ENCODE data around the gene STMN1.
"Not testable (repeated sequence)": the region's sequence is repeated elsewhere in the genome, so short reads cannot be mapped to it uniquely, and the experiment has no call there.

The STMN1 gene

GRCh38 chr1:25945761-25946160, 39.5 kb upstream of the STMN1 start:
- ChIA-PET CTCF (interaction anchor here (3.0 kb wide), 1 partner anchor 51 kb away, joined by 12 read pairs; no protein-coding TSS in a partner anchor), POLR2A (no interaction called here)
- TF ChIP-seq, protein P1, sequence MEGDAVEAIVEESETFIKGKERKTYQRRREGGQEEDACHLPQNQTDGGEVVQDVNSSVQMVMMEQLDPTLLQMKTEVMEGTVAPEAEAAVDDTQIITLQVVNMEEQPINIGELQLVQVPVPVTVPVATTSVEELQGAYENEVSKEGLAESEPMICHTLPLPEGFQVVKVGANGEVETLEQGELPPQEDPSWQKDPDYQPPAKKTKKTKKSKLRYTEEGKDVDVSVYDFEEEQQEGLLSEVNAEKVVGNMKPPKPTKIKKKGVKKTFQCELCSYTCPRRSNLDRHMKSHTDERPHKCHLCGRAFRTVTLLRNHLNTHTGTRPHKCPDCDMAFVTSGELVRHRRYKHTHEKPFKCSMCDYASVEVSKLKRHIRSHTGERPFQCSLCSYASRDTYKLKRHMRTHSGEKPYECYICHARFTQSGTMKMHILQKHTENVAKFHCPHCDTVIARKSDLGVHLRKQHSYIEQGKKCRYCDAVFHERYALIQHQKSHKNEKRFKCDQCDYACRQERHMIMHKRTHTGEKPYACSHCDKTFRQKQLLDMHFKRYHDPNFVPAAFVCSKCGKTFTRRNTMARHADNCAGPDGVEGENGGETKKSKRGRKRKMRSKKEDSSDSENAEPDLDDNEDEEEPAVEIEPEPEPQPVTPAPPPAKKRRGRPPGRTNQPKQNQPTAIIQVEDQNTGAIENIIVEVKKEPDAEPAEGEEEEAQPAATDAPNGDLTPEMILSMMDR (IDR thresholded peaks at IDR 0.05; ENCODE audit: control extremely low read depth, extremely low read depth, low read depth, missing control alignments), result no peak
- no peak for DNase-seq (ENCODE audit: extremely low spot score)

- CTCF ChIA-PET, result interaction anchor here (1.2 to 3.0 kb wide), 2 partner anchors 11 to 50 kb away, joined by 6 to 12 read pairs; no protein-coding TSS in a partner anchor
- POLR2A ChIA-PET, result no interaction called here
- TF ChIP-seq, protein P1 (IDR thresholded peaks at IDR 0.05; ENCODE audit: control extremely low read depth, extremely low read depth, low read depth, missing control alignments), result no peak
- no peak for DNase-seq (ENCODE audit: extremely low spot score)
These were observed 38.8 kb upstream of the STMN1 start for GRCh38 chr1:25944986-25945385.

GRCh38 chr1:25943511-25943910, 37.3 kb upstream of the STMN1 start:
- POLR2A ChIA-PET; CTCF ChIA-PET; DNase-seq (ENCODE audit: extremely low spot score): not testable (repeated sequence)

DNA sequence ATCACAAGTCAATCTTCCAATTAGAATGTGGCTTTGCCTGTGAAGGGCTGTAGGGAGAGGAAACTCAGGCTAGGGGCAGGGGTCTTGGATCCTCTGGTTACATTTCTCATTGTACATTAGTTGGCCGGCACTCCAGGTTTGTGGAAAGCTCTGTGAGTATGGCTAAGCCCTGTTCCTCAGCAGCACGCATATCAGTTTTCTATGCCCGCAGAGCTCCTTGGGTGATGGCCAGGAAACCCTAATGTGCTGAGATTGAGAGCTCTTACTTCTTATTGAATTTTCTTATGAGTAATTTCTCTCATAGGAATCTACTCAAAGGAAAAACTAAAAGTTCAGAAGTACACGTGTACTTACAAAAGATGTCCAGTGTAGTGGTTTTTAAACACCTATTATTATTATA, 30.7 kb upstream of the STMN1 start:
- TF ChIP-seq, protein P1 (IDR thresholded peaks at IDR 0.05; ENCODE audit: control extremely low read depth, extremely low read depth, low read depth, missing control alignments), result no peak
- POLR2A ChIA-PET, result no interaction called here
- CTCF ChIA-PET, result interaction anchor here (1.0 to 1.1 kb wide), 2 partner anchors 18 to 99 kb away, joined by 3 read pairs; no protein-coding TSS in a partner anchor
- DNase-seq (ENCODE audit: extremely low spot score), result no peak

DNA sequence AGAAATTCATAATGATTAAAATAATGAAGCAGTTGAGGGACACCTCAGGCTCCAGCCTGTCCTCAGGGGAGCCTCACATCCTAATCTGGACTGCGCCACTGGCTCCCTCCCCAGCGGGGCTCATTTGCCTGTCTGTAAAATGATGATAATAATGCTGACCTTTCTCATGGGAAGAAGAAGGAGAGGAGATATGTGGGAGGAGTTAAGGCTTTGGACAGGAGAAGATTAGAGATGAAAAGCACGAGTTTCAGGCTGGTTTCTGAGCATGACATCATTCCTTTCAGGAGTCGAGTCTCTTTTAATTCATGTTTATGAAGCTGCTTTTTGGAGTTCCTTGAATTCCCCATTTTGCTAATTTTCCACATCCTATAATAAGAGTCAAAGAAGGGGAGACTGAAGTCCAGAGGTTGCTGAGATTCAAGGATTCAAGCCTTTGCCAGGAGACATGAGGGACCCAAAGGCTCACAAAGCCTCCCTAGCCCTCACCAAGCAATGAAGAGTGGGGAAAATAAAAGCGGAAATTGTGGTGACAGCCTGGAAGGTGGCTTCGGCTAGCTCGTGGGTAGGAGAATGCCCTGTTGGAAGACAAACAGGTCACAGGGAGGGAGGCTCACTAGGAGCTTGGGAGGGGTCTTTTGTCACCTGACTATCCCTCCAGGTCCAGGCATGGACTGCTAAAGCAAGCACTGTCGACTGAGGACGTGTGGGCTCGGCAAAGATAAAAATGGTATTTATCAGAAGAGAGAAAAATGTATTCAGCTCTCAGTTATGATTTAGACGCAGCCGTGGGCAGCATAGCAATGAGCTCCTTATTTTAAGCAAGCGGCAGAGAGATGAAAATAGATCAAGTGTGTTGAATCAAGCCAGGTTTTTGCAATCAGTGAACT, 27.5 kb upstream of the STMN1 start:
- TF ChIP-seq, protein P1 (IDR thresholded peaks at IDR 0.05; ENCODE audit: control extremely low read depth, extremely low read depth, low read depth, missing control alignments), result no peak
- DNase-seq (ENCODE audit: extremely low spot score), result no peak
- ChIA-PET POLR2A (no interaction called here), CTCF (interaction anchor here (1.1 to 1.9 kb wide), 4 partner anchors 11 to 38 kb away, joined by 3 to 6 read pairs (median 5); no protein-coding TSS in a partner anchor)

DNA sequence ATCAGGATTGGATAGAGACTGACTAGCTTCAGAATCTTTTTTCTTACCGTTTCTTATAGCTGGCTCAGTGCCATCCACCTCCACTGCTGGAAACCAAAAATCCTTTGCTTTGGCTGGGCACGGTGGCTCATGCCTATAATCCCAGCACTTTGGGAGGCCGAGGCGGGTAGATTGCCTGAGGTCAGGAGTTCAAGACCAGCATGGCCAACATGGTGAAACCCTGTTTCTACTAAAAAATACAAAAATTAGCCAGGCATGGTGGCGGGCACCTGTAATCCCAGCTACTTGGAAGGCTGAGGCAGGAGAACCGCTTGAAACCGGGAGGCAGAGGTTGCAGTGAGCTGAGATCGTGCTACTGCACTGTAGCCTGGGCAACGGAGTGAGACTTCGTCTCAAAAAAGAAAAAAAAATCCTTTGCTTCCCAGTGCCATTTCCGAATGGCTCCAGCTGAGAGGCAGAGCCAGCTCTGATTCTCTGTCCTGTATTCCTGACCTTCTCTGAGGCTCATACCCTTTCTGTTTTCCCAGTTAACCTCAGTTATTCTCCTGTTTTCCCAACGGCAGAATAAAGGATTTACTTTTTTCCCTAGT, 26.7 kb upstream of the STMN1 start:
- POLR2A ChIA-PET; DNase-seq (ENCODE audit: extremely low spot score): not testable (repeated sequence)
- CTCF ChIA-PET, result interaction anchor here (0.9 to 1.9 kb wide), 5 partner anchors 12 to 65 kb away, joined by 3 to 6 read pairs (median 3); partner anchors contain the start of gene PAFAH2

DNA sequence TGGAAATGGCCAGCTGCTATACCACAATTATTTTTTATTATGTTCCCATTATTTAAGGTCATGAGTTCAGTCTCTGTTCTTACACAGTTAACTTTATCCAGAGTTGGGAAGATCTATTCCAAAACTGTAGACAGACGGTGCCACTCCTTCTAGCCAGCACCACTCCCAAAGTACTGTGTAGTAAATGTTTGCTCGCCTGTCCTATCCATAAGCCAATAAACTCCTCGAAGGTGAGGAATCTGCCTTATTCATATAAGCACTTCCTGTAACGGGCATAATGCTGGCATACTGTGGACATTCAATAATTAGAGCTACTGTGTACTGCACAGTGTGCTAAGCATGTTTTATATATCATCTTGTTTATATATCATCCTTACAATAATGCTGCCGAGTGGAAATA, 26.1 kb upstream of the STMN1 start:
- TF ChIP-seq, protein P1 (IDR thresholded peaks at IDR 0.05; ENCODE audit: control extremely low read depth, extremely low read depth, low read depth, missing control alignments), result no peak
- ChIA-PET POLR2A (no interaction called here), CTCF (interaction anchor here (0.9 to 1.1 kb wide), 4 partner anchors 25 to 65 kb away, joined by 3 to 4 read pairs (median 3); partner anchors contain the start of gene PAFAH2)
- no peak for DNase-seq (ENCODE audit: extremely low spot score)
